Mesendoderm (in vitro differentiated cells): ENCODE data around the gene PAPPA2.
A peak's percentile ranks its signal among the peaks of the same experiment; 100 is the strongest.

ENCODE experiments used
- DNase-seq: peaks from one replicate; pipeline ENCODE4 v3.0.0; 2013
- H2AK5ac ChIP-seq: 2 replicates; pipeline ENCODE4 v1.6.1; 2013; ENCODE audit warnings: low read length, inconsistent platforms
- H2BK120ac ChIP-seq: 2 replicates; pipeline ENCODE4 v1.6.1; 2013; ENCODE audit warnings: low read depth, mild to moderate bottlenecking, low read length, moderate library complexity, mixed read lengths
- H2BK15ac ChIP-seq: replicated peaks from 2 replicates; pipeline ENCODE4 v1.6.1; 2013; ENCODE audit warnings: low read depth, mild to moderate bottlenecking, moderate library complexity
- H2BK5ac ChIP-seq: 2 replicates; pipeline ENCODE4 v1.6.1; 2013; ENCODE audit warnings: low read length, inconsistent platforms
- H3K18ac ChIP-seq: 2 replicates; pipeline ENCODE4 v1.6.1; 2013; ENCODE audit warnings: mild to moderate bottlenecking, low read length, mixed read lengths
- H3K23ac ChIP-seq: one replicate; pipeline ENCODE4 v1.6.1; 2013; ENCODE audit warnings: low read length
- H3K27ac ChIP-seq: 2 replicates; pipeline ENCODE4 v1.5.1; 2013; ENCODE audit warnings: low read depth, mild to moderate bottlenecking, inconsistent platforms, low read length, moderate library complexity
- H3K27me3 ChIP-seq: 2 replicates; pipeline ENCODE4 v1.6.1; 2013; ENCODE audit warnings: low read length, control low read depth, mild to moderate bottlenecking, inconsistent platforms; ENCODE audit not compliant: insufficient read depth, poor library complexity
- H3K36me3 ChIP-seq: 2 replicates; pipeline ENCODE4 v1.6.1; 2013; ENCODE audit warnings: low read length, inconsistent platforms; ENCODE audit not compliant: control insufficient read depth, insufficient read depth
- H3K4ac ChIP-seq: one replicate; pipeline ENCODE4 v1.6.1; 2013; ENCODE audit warnings: low read depth, mild to moderate bottlenecking, low read length, moderate library complexity
- H3K4me1 ChIP-seq: 2 replicates; pipeline ENCODE4 v1.6.1; 2013; ENCODE audit warnings: low read depth, low read length, inconsistent platforms; ENCODE audit not compliant: control insufficient read depth
- H3K4me2 ChIP-seq: 2 replicates; pipeline ENCODE4 v1.6.1; 2013; ENCODE audit warnings: low read length
- H3K4me3 ChIP-seq: 2 replicates; pipeline ENCODE4 v1.5.1; 2013; ENCODE audit warnings: mild to moderate bottlenecking, low read length
- H3K56ac ChIP-seq: one replicate; pipeline ENCODE4 v1.6.1; 2013; ENCODE audit warnings: low read length
- H3K79me1 ChIP-seq: 2 replicates; pipeline ENCODE4 v1.6.1; 2013; ENCODE audit warnings: low read length, inconsistent platforms
- H3K79me2 ChIP-seq: 2 replicates; pipeline ENCODE4 v1.6.1; 2013; ENCODE audit warnings: mild to moderate bottlenecking, low read length; ENCODE audit not compliant: control insufficient read depth, insufficient read depth
- H3K9ac ChIP-seq: 2 replicates; pipeline ENCODE4 v1.6.1; 2013; ENCODE audit warnings: low read length, inconsistent platforms
- H4K5ac ChIP-seq: one replicate; pipeline ENCODE4 v1.6.1; 2013; ENCODE audit warnings: low read length
- H4K8ac ChIP-seq: one replicate; pipeline ENCODE4 v1.6.1; 2013; ENCODE audit warnings: low read depth, mild to moderate bottlenecking, control low read depth, low read length, moderate library complexity
- WGBS: extraction: QIAGEN DNeasy Blood & Tissue Kit; methylation state at CpG from one replicate; pipeline ENCODE4 v1.1.7; 2013; ENCODE audit warnings: low lambda C conversion rate, missing lambda C conversion rate; ENCODE audit not compliant: insufficient coverage; ENCODE audit errors: extremely low coverage; 5-methylcytosine and 5-hydroxymethylcytosine counted together

PAPPA2 gene

DNA sequence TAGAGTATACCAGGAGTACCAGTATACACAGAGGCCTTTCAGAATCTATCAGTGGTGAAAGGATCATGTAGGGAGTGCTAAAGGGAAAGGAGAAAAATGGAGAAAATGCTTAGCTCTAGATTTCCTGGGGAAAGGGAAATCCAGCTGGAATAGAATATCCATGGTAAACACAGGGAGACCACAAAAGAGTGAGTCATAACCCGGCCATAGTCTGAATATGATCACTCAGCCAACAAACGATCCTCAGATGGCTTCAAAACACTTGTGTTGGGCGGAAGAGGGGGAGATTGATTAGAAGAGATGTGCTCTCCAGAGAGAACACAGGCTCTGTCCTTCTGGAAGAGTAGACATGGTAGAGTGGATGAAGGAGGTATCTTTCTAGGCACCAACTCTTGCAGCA lies 180.6 kb downstream of the PAPPA2 start:
- Histone ChIP-seq H3K23ac (no peak overlapping the region), H4K8ac (no peak overlapping the region), H2BK120ac (no peak overlapping the region), H3K4me2 (no peak overlapping the region), H3K79me1 (no peaks in the 10 kb centered on the region), H3K56ac (no peak overlapping the region), H3K27me3 (no peaks in the 10 kb centered on the region), H3K4me3 (no peak overlapping the region), H3K4ac (no peak overlapping the region), H3K79me2 (no peaks in the 10 kb centered on the region), H3K18ac (no peak overlapping the region), H4K5ac (no peak overlapping the region), H2BK15ac (no peak overlapping the region), H3K27ac (no peak overlapping the region), H3K9ac (no peak overlapping the region), H2BK5ac (no peak overlapping the region), H2AK5ac (no peak overlapping the region), H3K4me1 (no peaks in the 10 kb centered on the region), H3K36me3 (no peaks in the 10 kb centered on the region)
- no CpG with 5 or more reads among the region's 3 CpGs for WGBS
- no peak for DNase-seq

DNA sequence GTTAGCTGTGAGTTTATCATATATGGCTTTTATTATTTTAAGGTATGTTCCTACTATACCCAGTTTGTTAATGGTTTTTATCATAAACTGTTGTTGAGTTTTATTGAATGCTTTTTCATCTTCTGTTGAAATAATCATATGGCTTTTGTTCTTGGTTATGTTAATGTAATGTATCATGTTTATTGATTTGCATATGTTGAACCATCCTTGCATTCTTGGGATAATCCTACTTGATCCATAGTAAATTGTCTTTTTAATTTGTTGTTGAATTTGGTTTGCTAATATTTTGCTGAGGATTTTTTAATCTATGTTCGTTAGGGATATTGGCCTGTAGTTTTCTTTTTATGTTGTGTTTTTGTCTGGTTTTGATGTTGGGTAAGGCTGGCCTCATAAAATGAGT lies 185.6 kb downstream of the PAPPA2 start:
- Histone ChIP-seq H3K9ac (no peak overlapping the region), H3K4me1 (no peaks in the 10 kb centered on the region), H3K56ac (no peak overlapping the region), H3K4me3 (no peak overlapping the region), H3K23ac (no peak overlapping the region), H2BK120ac (no peak overlapping the region), H3K79me1 (no peaks in the 10 kb centered on the region), H2BK15ac (no peak overlapping the region), H3K27me3 (no peaks in the 10 kb centered on the region), H3K27ac (no peak overlapping the region), H3K18ac (no peak overlapping the region), H2BK5ac (no peak overlapping the region), H4K8ac (no peak overlapping the region), H3K4me2 (no peak overlapping the region), H4K5ac (no peak overlapping the region), H3K4ac (no peak overlapping the region), H3K36me3 (no peaks in the 10 kb centered on the region), H3K79me2 (no peaks in the 10 kb centered on the region), H2AK5ac (no peak overlapping the region)
- WGBS: no CpG with 5 or more reads among the region's 1 CpG
- no peak for DNase-seq

DNA sequence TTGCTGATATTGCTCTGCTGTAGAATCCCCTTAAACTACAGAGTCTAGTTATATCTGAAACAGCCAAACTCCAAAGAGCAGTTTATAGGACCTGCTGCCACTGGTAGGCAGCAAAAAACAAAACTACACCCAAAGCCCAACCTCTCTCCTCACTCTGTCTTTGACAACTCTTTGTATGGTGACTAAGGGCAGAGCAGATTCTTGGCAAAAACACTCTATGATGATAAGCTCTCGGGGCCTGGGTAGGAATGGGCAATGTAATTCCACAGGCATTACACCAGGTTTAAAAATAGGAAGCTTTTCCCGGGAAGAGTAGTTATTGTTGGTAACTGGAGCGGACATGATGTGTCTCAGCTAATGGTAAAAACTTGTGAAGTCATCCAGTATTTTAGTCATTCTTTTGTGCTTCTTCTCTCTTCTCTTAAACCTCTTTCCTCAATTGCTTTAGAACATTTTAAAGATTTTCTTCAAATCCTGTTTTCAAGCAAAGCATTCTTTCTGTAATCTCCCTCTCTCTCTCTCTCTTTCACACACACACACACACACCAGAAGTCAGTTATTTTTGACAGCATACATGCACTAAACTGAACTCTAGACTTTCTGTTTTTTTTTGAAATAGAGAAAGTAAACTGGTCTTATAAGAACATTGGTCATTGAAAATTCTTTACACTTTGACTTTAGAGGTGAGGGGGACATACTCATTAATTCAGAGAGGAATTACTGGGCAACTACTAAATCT lies 193.5 kb downstream of the PAPPA2 start:
- Histone ChIP-seq H3K4ac (no peak overlapping the region), H3K79me1 (no peaks in the 10 kb centered on the region), H3K4me3 (no peak overlapping the region), H2BK5ac (no peak overlapping the region), H3K56ac (no peak overlapping the region), H4K8ac (no peak overlapping the region), H2AK5ac (no peak overlapping the region), H3K79me2 (no peaks in the 10 kb centered on the region), H3K4me2 (no peak overlapping the region), H3K36me3 (no peaks in the 10 kb centered on the region), H3K9ac (no peak overlapping the region), H3K27ac (no peak overlapping the region), H2BK120ac (no peak overlapping the region), H3K18ac (no peak overlapping the region), H3K23ac (no peak overlapping the region), H3K4me1 (no peaks in the 10 kb centered on the region), H2BK15ac (no peak overlapping the region), H3K27me3 (no peaks in the 10 kb centered on the region), H4K5ac (no peak overlapping the region)
- WGBS: no CpG with 5 or more reads among the region's 3 CpGs
- peak; percentile 40 for DNase-seq

DNA sequence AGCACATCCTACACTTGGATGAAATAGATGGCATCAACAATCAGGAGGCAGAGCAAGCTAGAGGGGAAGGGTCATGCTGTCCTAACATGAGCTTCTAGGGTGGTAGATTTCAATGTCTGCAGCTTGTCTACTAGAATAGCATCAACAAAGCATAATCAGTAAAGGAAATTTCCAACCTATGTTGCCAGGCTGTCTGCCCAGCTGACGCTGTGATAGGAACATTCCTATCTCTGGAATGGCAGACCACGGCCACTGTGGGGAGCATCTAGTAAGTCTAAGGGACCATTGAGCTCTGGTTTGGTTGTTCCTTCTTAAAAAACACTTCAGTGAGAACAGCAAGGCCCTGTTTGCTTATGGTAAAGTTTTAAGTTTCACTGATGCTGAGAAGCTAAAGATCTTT lies 206.8 kb downstream of the PAPPA2 start:
- DNase-seq: no peak
- no peak overlapping the region for H3K9ac ChIP-seq
- H3K56ac ChIP-seq: no peak overlapping the region
- no peak overlapping the region for H3K23ac ChIP-seq
- no peak overlapping the region for H4K5ac ChIP-seq
- H3K27me3 ChIP-seq: no peaks in the 10 kb centered on the region
- WGBS: no CpG with 5 or more reads among the region's 2 CpGs
- H3K79me1 ChIP-seq: no peaks in the 10 kb centered on the region
- no peak overlapping the region for H3K27ac ChIP-seq
- no peak overlapping the region for H4K8ac ChIP-seq
- H3K4me3 ChIP-seq: no peak overlapping the region
- no peaks in the 10 kb centered on the region for H3K36me3 ChIP-seq
- no peak overlapping the region for H3K4ac ChIP-seq
- no peak overlapping the region for H3K4me2 ChIP-seq
- H2BK15ac ChIP-seq: no peak overlapping the region
- no peak overlapping the region for H2AK5ac ChIP-seq
- H2BK120ac ChIP-seq: no peak overlapping the region
- H2BK5ac ChIP-seq: no peak overlapping the region
- H3K18ac ChIP-seq: no peak overlapping the region
- H3K79me2 ChIP-seq: no peaks in the 10 kb centered on the region
- no peaks in the 10 kb centered on the region for H3K4me1 ChIP-seq

DNA sequence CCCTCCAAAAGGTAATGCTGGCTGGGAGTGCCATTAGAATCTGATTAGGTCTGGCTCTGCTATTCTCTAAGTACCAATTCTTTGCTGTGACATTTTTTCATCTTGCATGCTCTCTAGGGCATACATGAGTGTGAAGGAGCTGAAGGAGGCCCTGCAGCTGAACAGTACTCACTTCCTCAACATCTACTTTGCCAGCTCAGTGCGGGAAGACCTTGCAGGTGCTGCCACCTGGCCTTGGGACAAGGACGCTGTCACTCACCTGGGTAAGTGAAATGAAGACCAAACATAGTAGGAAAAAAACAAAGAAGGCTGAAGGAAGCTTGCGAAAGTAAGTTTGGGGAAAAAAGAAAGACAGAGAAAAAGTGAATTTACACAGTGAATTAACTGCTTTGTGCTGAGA lies 207.9 kb downstream of the PAPPA2 start:
- Histone ChIP-seq H3K4me2 (no peak overlapping the region), H2BK120ac (no peak overlapping the region), H3K56ac (no peak overlapping the region), H3K4ac (no peak overlapping the region), H2AK5ac (no peak overlapping the region), H4K5ac (no peak overlapping the region), H3K79me2 (no peaks in the 10 kb centered on the region), H2BK15ac (no peak overlapping the region), H3K27ac (no peak overlapping the region), H3K4me1 (no peaks in the 10 kb centered on the region), H3K18ac (no peak overlapping the region), H2BK5ac (no peak overlapping the region), H4K8ac (no peak overlapping the region), H3K23ac (no peak overlapping the region), H3K4me3 (no peak overlapping the region), H3K36me3 (no peaks in the 10 kb centered on the region), H3K9ac (no peak overlapping the region), H3K27me3 (no peaks in the 10 kb centered on the region), H3K79me1 (no peaks in the 10 kb centered on the region)
- WGBS: no CpG with 5 or more reads among the region's 3 CpGs
- DNase-seq: peak; percentile 33
